HCT116 (cell line): ENCODE measurements around the gene CTNNA2. TPM values are rescaled to one million over a fixed set of nuclear protein-coding genes. Genes with fewer than 3 reads are reported as not detected.

Experiments
- ATAC-seq: fragments of 200-7000 bp; cut with Tn5 transposase; 2 replicates; pipeline ENCODE4 v1.9.1; 2020; ENCODE audit warnings: mild to moderate bottlenecking, moderate library complexity
- BruUV-seq: library from RNA; stranded (reverse); fragments of 400-500 nt; replicated peaks from 2 replicates; lab custom pipeline; 2021; lab: Mats Ljungman, UMichigan
- CTCF ChIA-PET: fragments of 300-600 bp; sonication (Branson Sonifier 250); formaldehyde crosslinking; loops from one replicate; lab custom pipeline; 2021; ENCODE audit warnings: antibody characterized with exemption; lab: Charles Lee
- POLR2A ChIA-PET: fragments of 300-600, 350-600 bp; sonication (Branson Sonifier 250); formaldehyde crosslinking; loops from one replicate; lab custom pipeline; 2021; ENCODE audit warnings: antibody characterized with exemption; lab: Charles Lee
- RAD21 ChIA-PET, 2 experiments: fragments of 300-600 bp; sonication (Branson Sonifier 250); formaldehyde crosslinking; loops; one replicate each; lab custom pipeline; 2023; ENCODE audit warnings: low total read pairs in 2 of 2; ENCODE audit not compliant: uncharacterized antibody in 2 of 2, unreplicated experiment in 2 of 2, low non-redundant PET in 1 of 2; lab: Charles Lee
- DNase-seq: peaks from one replicate; pipeline ENCODE4 v3.0.0-alpha.2; 2010; ENCODE audit warnings: low read depth, low spot score
- H2AFZ ChIP-seq: fragments of 200-600 bp; shearing (Covaris generic), sonication (generic); 2 replicates; pipeline ENCODE4 v1.6.1; 2017; ENCODE audit warnings: low read depth, mixed run types, mixed read lengths, antibody characterized with exemption, low read length; ENCODE audit not compliant: poor library complexity, severe bottlenecking
- H3K27ac ChIP-seq: 2 replicates; pipeline ENCODE4 v1.5.1; 2012; ENCODE audit warnings: low read depth, low read length
- H3K27me3 ChIP-seq: fragments of 200-600 bp; sonication (generic); 2 replicates; pipeline ENCODE4 v1.6.1; 2016; ENCODE audit warnings: mixed run types, low read length, mixed read lengths; ENCODE audit not compliant: insufficient read depth
- H3K36me3 ChIP-seq, 2 experiments: fragments of 200-500 bp in 1 of 2; fragments of 200-600 bp in 1 of 2; sonication (Bioruptor generic) in 1 of 2; sonication (generic) in 1 of 2; 2 replicates each; pipeline versions ENCODE4 v1.5.1 to v1.6.1; 2014 to 2016; ENCODE audit warnings: low read length in 2 of 2, inconsistent platforms in 1 of 2, mixed read lengths in 1 of 2, mixed run types in 1 of 2; ENCODE audit not compliant: insufficient read depth in 2 of 2, control insufficient read depth in 1 of 2
- H3K4me1 ChIP-seq, 2 experiments: fragments of 200-600 bp in 1 of 2; sonication (generic) in 1 of 2; 2 replicates each; pipeline versions ENCODE4 v1.5.1 to v1.6.1; 2012 to 2017; ENCODE audit warnings: low read length in 2 of 2, inconsistent platforms in 1 of 2, mild to moderate bottlenecking in 1 of 2, mixed read lengths in 1 of 2, mixed run types in 1 of 2, moderate library complexity in 1 of 2; ENCODE audit not compliant: insufficient read depth in 2 of 2, control insufficient read depth in 1 of 2
- H3K4me2 ChIP-seq: fragments of 200-600 bp; sonication (generic); 2 replicates; pipeline ENCODE4 v1.6.1; 2017; ENCODE audit warnings: mixed run types, low read length, mixed read lengths
- H3K4me3 ChIP-seq, 2 experiments: fragments of 200-600 bp in 1 of 2; sonication (generic) in 1 of 2; replicated peaks in 1 of 2; 2 replicates each; pipeline ENCODE4 v1.5.1; 2011 to 2016; ENCODE audit warnings: low read length in 2 of 2, control low read depth in 1 of 2, low read depth in 1 of 2, mild to moderate bottlenecking in 1 of 2, mixed read lengths in 1 of 2, mixed run types in 1 of 2
- H3K79me2 ChIP-seq: fragments of 200-600 bp; sonication (generic); 2 replicates; pipeline ENCODE4 v1.6.1; 2017; ENCODE audit warnings: mild to moderate bottlenecking, mixed run types, low read length, moderate library complexity, mixed read lengths; ENCODE audit not compliant: insufficient read depth
- H3K9ac ChIP-seq: fragments of 200-600 bp; sonication (generic); 2 replicates; pipeline ENCODE4 v1.6.1; 2016; ENCODE audit warnings: low read length, mixed read lengths
- H3K9me2 ChIP-seq: fragments of 200-600 bp; sonication (generic), shearing (Covaris generic); 2 replicates; pipeline ENCODE4 v1.6.1; 2017; ENCODE audit warnings: mixed run types, mild to moderate bottlenecking, moderate library complexity; ENCODE audit not compliant: insufficient read depth
- H3K9me3 ChIP-seq, 2 experiments: fragments of 200-500 bp in 1 of 2; fragments of 200-600 bp in 1 of 2; sonication (Bioruptor generic) in 1 of 2; sonication (generic) in 1 of 2; 2 replicates each; pipeline ENCODE4 v1.6.1; 2014 to 2017; ENCODE audit warnings: low read length in 2 of 2, mixed read lengths in 2 of 2, inconsistent platforms in 1 of 2, low read depth in 1 of 2, mild to moderate bottlenecking in 1 of 2, mixed run types in 1 of 2, moderate library complexity in 1 of 2; ENCODE audit not compliant: control insufficient read depth in 1 of 2, insufficient read depth in 1 of 2
- H4K20me1 ChIP-seq: fragments of 200-600 bp; sonication (generic), shearing (Covaris generic); 2 replicates; pipeline ENCODE4 v1.6.1; 2017; ENCODE audit warnings: mixed run types, mild to moderate bottlenecking, moderate library complexity; ENCODE audit not compliant: insufficient read depth
- CBX3 ChIP-seq: IDR thresholded peaks from 2 replicates; pipeline ENCODE4 v1.6.1; 2012; ENCODE audit warnings: low read depth
- CEBPB ChIP-seq: IDR thresholded peaks from 2 replicates; pipeline ENCODE4 v1.6.1; 2012; ENCODE audit warnings: low read depth
- CTCF ChIP-seq, 3 experiments: fragments of 200-600 bp in 1 of 3; sonication (generic) in 1 of 3; IDR thresholded peaks in 2 of 3; conservative IDR thresholded peaks in 1 of 3; 2 replicates each; pipeline ENCODE4 v1.5.1; 2012 to 2017; ENCODE audit warnings: low read depth in 2 of 3, low read length in 2 of 3, antibody characterized with exemption in 1 of 3, borderline replicate concordance in 1 of 3, control low read depth in 1 of 3, mild to moderate bottlenecking in 1 of 3, mixed read lengths in 1 of 3, mixed run types in 1 of 3, moderate library complexity in 1 of 3; ENCODE audit not compliant: insufficient read depth in 1 of 3
- EGR1 ChIP-seq: IDR thresholded peaks from 2 replicates; pipeline ENCODE4 v1.6.1; 2012; ENCODE audit warnings: low read depth
- ELF1 ChIP-seq: IDR thresholded peaks from 2 replicates; pipeline ENCODE4 v1.6.1; 2012; ENCODE audit warnings: low read depth, borderline replicate concordance
- EZH2 ChIP-seq: fragments of 200-600 bp; sonication (generic); IDR thresholded peaks from 2 replicates; pipeline ENCODE4 v1.6.1; 2017; ENCODE audit warnings: antibody characterized with exemption, mixed run types
- EZH2phosphoT487 ChIP-seq: fragments of 200-600 bp; IDR thresholded peaks from 2 replicates; pipeline ENCODE4 v1.6.1; 2018; ENCODE audit warnings: antibody characterized with exemption, borderline replicate concordance
- JUND ChIP-seq: IDR thresholded peaks from 2 replicates; pipeline ENCODE4 v1.6.1; 2012
- POLR2A ChIP-seq: IDR thresholded peaks from 2 replicates; pipeline ENCODE4 v1.7.0; 2011; ENCODE audit warnings: borderline replicate concordance; ENCODE audit not compliant: insufficient read depth, insufficient read length; ENCODE audit errors: extremely low read depth
- POLR2AphosphoS5 ChIP-seq: IDR thresholded peaks from 2 replicates; pipeline ENCODE4 v1.6.1; 2011; ENCODE audit warnings: mild to moderate bottlenecking, low read depth, low read length, moderate library complexity
- RAD21 ChIP-seq: IDR thresholded peaks from 2 replicates; pipeline ENCODE4 v1.6.1; 2012; ENCODE audit warnings: low read depth, mild to moderate bottlenecking
- SIN3A ChIP-seq: IDR thresholded peaks from 2 replicates; pipeline ENCODE4 v1.6.1; 2012; ENCODE audit warnings: low read depth
- SP1 ChIP-seq: IDR thresholded peaks from 2 replicates; pipeline ENCODE4 v1.6.1; 2012; ENCODE audit warnings: low read depth
- SRF ChIP-seq: IDR thresholded peaks from 2 replicates; pipeline ENCODE4 v1.6.1; 2012; ENCODE audit warnings: low read depth
- TCF7L2 ChIP-seq: IDR thresholded peaks from 2 replicates; pipeline ENCODE4 v1.7.0; 2011; ENCODE audit warnings: borderline replicate concordance, inconsistent platforms; ENCODE audit not compliant: insufficient read depth, insufficient read length; ENCODE audit errors: extremely low read depth
- YY1 ChIP-seq: IDR thresholded peaks from 2 replicates; pipeline ENCODE4 v1.6.1; 2011; ENCODE audit warnings: low read length, low read depth, moderate library complexity, mild to moderate bottlenecking; ENCODE audit not compliant: insufficient replicate concordance; ENCODE audit errors: extremely low read depth
- ZFX ChIP-seq: fragments of 450-650 bp; IDR thresholded peaks from 2 replicates; pipeline ENCODE4 v1.6.1; 2017
- intact Hi-C: fragments of 100-400 bp; cut with micrococcal nuclease; formaldehyde crosslinking; loops from 2 replicates; pipeline ENCODE4 v1.10.0; 2022
- total RNA-seq: library from RNA; stranded (reverse); gene quantifications from one replicate; pipeline ENCODE4 v1.2.1, GENCODE V29; 2021; ENCODE audit not compliant: unreplicated experiment
- TF ChIP-seq, protein P1 (sequence below): IDR thresholded peaks from 2 replicates; pipeline ENCODE4 v1.6.1; 2011; ENCODE audit warnings: mild to moderate bottlenecking, low read length, moderate library complexity; ENCODE audit not compliant: insufficient replicate concordance; ENCODE audit errors: extremely low read depth

The CTNNA2 gene
- total RNA-seq, 1 experiment from 2014 or later, result not detected

- Histone ChIP-seq H3K27ac (no peak overlapping the region), H3K9ac (no peak overlapping the region), H4K20me1 (no peaks in the 10 kb centered on the region), H3K4me3 (no peak overlapping the region), H3K27me3 (no peaks in the 10 kb centered on the region), H3K79me2 (no peaks in the 10 kb centered on the region), H3K9me3 (peaks cover 6 to 29% of the 10 kb centered on the region in 2 experiments; a peak in 2 of 4 replicates), H2AFZ (no peak overlapping the region), H3K9me2 (no peaks in the 10 kb centered on the region), H3K36me3 (no peaks in the 10 kb centered on the region), H3K4me2 (no peak overlapping the region), H3K4me1 (no peaks in the 10 kb centered on the region)
- DNase-seq, result no peak
- ChIA-PET CTCF (no interaction called here), RAD21 (no interaction called here), POLR2A (no interaction called here)
- TF ChIP-seq, protein P1, sequence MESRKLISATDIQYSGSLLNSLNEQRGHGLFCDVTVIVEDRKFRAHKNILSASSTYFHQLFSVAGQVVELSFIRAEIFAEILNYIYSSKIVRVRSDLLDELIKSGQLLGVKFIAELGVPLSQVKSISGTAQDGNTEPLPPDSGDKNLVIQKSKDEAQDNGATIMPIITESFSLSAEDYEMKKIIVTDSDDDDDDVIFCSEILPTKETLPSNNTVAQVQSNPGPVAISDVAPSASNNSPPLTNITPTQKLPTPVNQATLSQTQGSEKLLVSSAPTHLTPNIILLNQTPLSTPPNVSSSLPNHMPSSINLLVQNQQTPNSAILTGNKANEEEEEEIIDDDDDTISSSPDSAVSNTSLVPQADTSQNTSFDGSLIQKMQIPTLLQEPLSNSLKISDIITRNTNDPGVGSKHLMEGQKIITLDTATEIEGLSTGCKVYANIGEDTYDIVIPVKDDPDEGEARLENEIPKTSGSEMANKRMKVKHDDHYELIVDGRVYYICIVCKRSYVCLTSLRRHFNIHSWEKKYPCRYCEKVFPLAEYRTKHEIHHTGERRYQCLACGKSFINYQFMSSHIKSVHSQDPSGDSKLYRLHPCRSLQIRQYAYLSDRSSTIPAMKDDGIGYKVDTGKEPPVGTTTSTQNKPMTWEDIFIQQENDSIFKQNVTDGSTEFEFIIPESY, result no peak
- TF ChIP-seq POLR2AphosphoS5, result no peak
- no peak for TF ChIP-seq JUND
- TF ChIP-seq YY1, result no peak
- TF ChIP-seq TCF7L2, result no peak
- TF ChIP-seq RAD21, result no peak
- no peak for TF ChIP-seq EGR1
- no peak for TF ChIP-seq EZH2
- TF ChIP-seq POLR2A, result no peak
- TF ChIP-seq CEBPB, result no peak
- TF ChIP-seq SRF, result no peak
- TF ChIP-seq SIN3A, result no peak
- TF ChIP-seq CBX3, result no peak
- no peak for TF ChIP-seq ZFX
- TF ChIP-seq EZH2phosphoT487, result no peak
- no peak for TF ChIP-seq ELF1
- TF ChIP-seq CTCF (IDR thresholded peaks at IDR 0.05 in 2 of 3, conservative IDR thresholded peaks at IDR 0.05 in 1 of 3; ENCODE audit: borderline replicate concordance in 1 of 3, insufficient read depth in 1 of 3, low read depth in 2 of 3, low read length in 2 of 3), result no peak
- no peak for TF ChIP-seq SP1
- ATAC-seq, result no peak
- no TSS peak for BruUV-seq
- intact Hi-C loops, result no loop called here
Observed at GRCh38 chr2:79593237-79593867, 80.5 kb downstream of the CTNNA2 start.
